CD14-positive monocyte (primary cell): Measurements from ENCODE around the gene ARHGDIB. TPM values are rescaled to one million over a fixed set of nuclear protein-coding genes. Genes with fewer than 3 reads are reported as not detected.

Experiments
- DNase-seq, 3 donors: peaks; one replicate each; pipeline ENCODE4 v3.0.0-alpha.2; 2011 to 2022
- H2AFZ ChIP-seq: 2 replicates; pipeline ENCODE4 v1.6.0; 2012; ENCODE audit warnings: mild to moderate bottlenecking, low read depth, low read length, inconsistent platforms; ENCODE audit not compliant: insufficient read depth, poor library complexity, severe bottlenecking
- H3K27ac ChIP-seq, 2 donors: 1 replicate in 1 of 2; 2 replicates in 1 of 2; pipeline ENCODE4 v1.5.1; 2012 to 2013; ENCODE audit warnings: low read length in 2 of 2, control low read depth in 1 of 2, inconsistent platforms in 1 of 2, low read depth in 1 of 2, mild to moderate bottlenecking in 1 of 2
- H3K27me3 ChIP-seq, 2 donors: one replicate each; pipeline versions ENCODE4 v1.6.0 to v1.6.1; 2011 to 2013; ENCODE audit warnings: low read length in 2 of 2; ENCODE audit not compliant: control insufficient read depth in 2 of 2, insufficient read depth in 2 of 2
- H3K36me3 ChIP-seq, 2 donors: replicated peaks in 1 of 2; 1 replicate in 1 of 2; 2 replicates in 1 of 2; pipeline versions ENCODE4 v1.5.1 to v1.6.1; 2012 to 2013; ENCODE audit warnings: low read length in 2 of 2, control low read depth in 1 of 2, inconsistent platforms in 1 of 2, mild to moderate bottlenecking in 1 of 2; ENCODE audit not compliant: insufficient read depth in 2 of 2, control insufficient read depth in 1 of 2
- H3K4me1 ChIP-seq, 2 donors: 1 replicate in 1 of 2; 2 replicates in 1 of 2; pipeline versions ENCODE4 v1.5.1 to v1.6.1; 2012 to 2013; ENCODE audit warnings: low read length in 2 of 2, control low read depth in 1 of 2, inconsistent platforms in 1 of 2, mild to moderate bottlenecking in 1 of 2, moderate library complexity in 1 of 2; ENCODE audit not compliant: insufficient read depth in 2 of 2, control insufficient read depth in 1 of 2
- H3K4me2 ChIP-seq: replicated peaks from 2 replicates; pipeline ENCODE3; 2012; ENCODE audit warnings: low read length, moderate library complexity, mild to moderate bottlenecking; ENCODE audit not compliant: poor library complexity, severe bottlenecking; ENCODE audit errors: extremely low read depth
- H3K4me3 ChIP-seq, 3 experiments: fragments of 200-600 bp in 1 of 3; sonication (generic) in 1 of 3; replicated peaks in 1 of 3; 1 replicate in 2 of 3; 2 replicates in 1 of 3; pipeline ENCODE4 v1.5.1; 2011 to 2013; ENCODE audit warnings: low read length in 3 of 3, mild to moderate bottlenecking in 3 of 3, control low read depth in 2 of 3, low read depth in 2 of 3, inconsistent platforms in 1 of 3, moderate library complexity in 1 of 3
- H3K79me2 ChIP-seq: 2 replicates; pipeline ENCODE4 v1.6.0; 2012; ENCODE audit warnings: mild to moderate bottlenecking, control low read depth, inconsistent platforms, low read length, moderate library complexity; ENCODE audit not compliant: insufficient read depth
- H3K9ac ChIP-seq: 2 replicates; pipeline ENCODE4 v1.6.0; 2017; ENCODE audit warnings: low read length, mild to moderate bottlenecking; ENCODE audit not compliant: insufficient read depth, poor library complexity, severe bottlenecking
- H3K9me3 ChIP-seq, 2 donors: replicated peaks in 1 of 2; 1 replicate in 1 of 2; 2 replicates in 1 of 2; pipeline versions ENCODE4 v1.5.1 to v1.6.1; 2012 to 2013; ENCODE audit warnings: low read length in 2 of 2, control low read depth in 1 of 2; ENCODE audit not compliant: control insufficient read depth in 1 of 2, insufficient read depth in 1 of 2
- H4K20me1 ChIP-seq: 2 replicates; pipeline ENCODE4 v1.6.0; 2012; ENCODE audit warnings: mild to moderate bottlenecking, low read length, control low read depth, moderate library complexity; ENCODE audit not compliant: insufficient read depth
- H3K27ac Mint-ChIP-seq, 7 donors: one replicate each; pipeline ENCODE4 v1.8.0; 2020; ENCODE audit warnings: mild to moderate bottlenecking in 7 of 7, mixed read lengths in 7 of 7, moderate library complexity in 6 of 7, inconsistent platforms in 2 of 7
- H3K27me3 Mint-ChIP-seq, 3 donors: one replicate each; pipeline ENCODE4 v1.8.0; 2021 to 2022; ENCODE audit warnings: low read depth in 3 of 3, mild to moderate bottlenecking in 3 of 3, mixed read lengths in 3 of 3, moderate library complexity in 3 of 3, inconsistent platforms in 1 of 3
- H3K36me3 Mint-ChIP-seq, 2 donors: one replicate each; pipeline ENCODE4 v1.8.0; 2020; ENCODE audit warnings: mixed read lengths in 2 of 2, inconsistent platforms in 1 of 2, mild to moderate bottlenecking in 1 of 2
- H3K4me1 Mint-ChIP-seq: one replicate; pipeline ENCODE4 v1.8.0; 2020; ENCODE audit warnings: mild to moderate bottlenecking, mixed read lengths
- H3K4me3 Mint-ChIP-seq, 2 donors: one replicate each; pipeline ENCODE4 v1.8.0; 2020; ENCODE audit warnings: mild to moderate bottlenecking in 2 of 2, mixed read lengths in 2 of 2, moderate library complexity in 1 of 2
- H3K9me3 Mint-ChIP-seq, 7 donors: one replicate each; pipeline ENCODE4 v1.8.0; 2020 to 2022; ENCODE audit warnings: mixed read lengths in 7 of 7, mild to moderate bottlenecking in 6 of 7, moderate library complexity in 6 of 7, inconsistent platforms in 2 of 7
- CTCF ChIP-seq: fragments of 200-600 bp; IDR thresholded peaks from one replicate; pipeline ENCODE4 v1.8.0; 2022; ENCODE audit warnings: antibody characterized with exemption, mild to moderate bottlenecking
- WGBS: methylation state at CpG from one replicate; pipeline ENCODE4 v1.1.5; 2013; ENCODE audit warnings: missing lambda C conversion rate; ENCODE audit not compliant: insufficient coverage; 5-methylcytosine and 5-hydroxymethylcytosine counted together
- intact Hi-C, 2 donors: fragments of 100-400 bp; cut with micrococcal nuclease; formaldehyde crosslinking; loops; one replicate each; pipeline versions ENCODE4 v1.15.0 to v1.15.1; 2023
- polyA plus RNA-seq, 3 donors: library from polyadenylated mRNA; depleted of rRNA in 1 of 3; unstranded in 2 of 3; stranded (reverse) in 1 of 3; fragments of 300-500 nt in 2 of 3; fragments of >200 nt in 1 of 3; fragmentation: Illumina TruSeq in 2 of 3; gene quantifications; 1 replicate in 2 of 3; 2 replicates in 1 of 3; pipeline ENCODE4 v1.2.3, GENCODE V29; 2012 to 2021

ARHGDIB gene
- polyA plus RNA-seq, 3 donors, result 1,199 to 2,228 (median 1,854) TPM

GRCh38 chr12:14920475-14921126, 40.8 kb downstream of the ARHGDIB start:
- Histone ChIP-seq H3K4me3 (no peak overlapping the region), H3K9me3 (no peaks in the 10 kb centered on the region), H3K9ac (no peak overlapping the region), H3K27me3 (no peaks in the 10 kb centered on the region), H3K36me3 (peaks cover 55 to 66% of the 10 kb centered on the region in 2 donors), H3K27ac (no peak overlapping the region), H3K79me2 (no peaks in the 10 kb centered on the region), H3K4me2 (no peak overlapping the region), H2AFZ (no peak overlapping the region), H3K4me1 (peaks cover 0 to 6% of the 10 kb centered on the region in 2 donors), H4K20me1 (no peaks in the 10 kb centered on the region)
- TF ChIP-seq CTCF, result no peak
- peaks cover 0 to 3% (median 0%) of the 10 kb centered on the region in 3 donors for H3K27me3 Mint-ChIP-seq
- peaks cover 67 to 70% of the 10 kb centered on the region in 2 donors for H3K36me3 Mint-ChIP-seq
- intact Hi-C loops, result no loop called here
- no peak overlapping the region for H3K27ac Mint-ChIP-seq
- peaks cover 5% of the 10 kb centered on the region for H3K4me1 Mint-ChIP-seq
- no peak for DNase-seq
- H3K4me3 Mint-ChIP-seq, result no peak overlapping the region
- H3K9me3 Mint-ChIP-seq, result peaks cover 0 to 1% (median 0%) of the 10 kb centered on the region in 7 donors
- 43% methylated on average over 5 of the region's 7 CpGs for WGBS

- no peak overlapping the region for H3K4me2 ChIP-seq
- H3K27me3 ChIP-seq, result no peaks in the 10 kb centered on the region
- no peak for TF ChIP-seq CTCF
- no peak overlapping the region for H2AFZ ChIP-seq
- peaks cover 0 to 2% (median 0%) of the 10 kb centered on the region in 3 donors for H3K27me3 Mint-ChIP-seq
- intact Hi-C loops, result no loop called here
- no peaks in the 10 kb centered on the region for H3K9me3 ChIP-seq
- no peak for DNase-seq
- peak overlapping the region in 1 of 7 donors; percentile 11 for H3K27ac Mint-ChIP-seq
- H3K4me1 Mint-ChIP-seq, result peaks cover 5% of the 10 kb centered on the region
- peaks cover 76 to 80% of the 10 kb centered on the region in 2 donors for H3K36me3 Mint-ChIP-seq
- no peak overlapping the region for H3K4me3 Mint-ChIP-seq
- H3K9me3 Mint-ChIP-seq, result peaks cover 0 to 1% (median 0%) of the 10 kb centered on the region in 7 donors
- H3K4me3 ChIP-seq, result no peak overlapping the region
- peaks cover 0 to 6% of the 10 kb centered on the region in 2 donors for H3K4me1 ChIP-seq
- no peaks in the 10 kb centered on the region for H4K20me1 ChIP-seq
- H3K27ac ChIP-seq, result no peak overlapping the region
- no peak overlapping the region for H3K9ac ChIP-seq
- H3K79me2 ChIP-seq, result no peaks in the 10 kb centered on the region
- H3K36me3 ChIP-seq, result peaks cover 67 to 77% of the 10 kb centered on the region in 2 donors
These were observed 41.9 kb downstream of the ARHGDIB start for GRCh38 chr12:14919455-14919854.
